ENCODE measurements around the gene ARHGAP44. TPM values are rescaled to one million over a fixed set of nuclear protein-coding genes. Genes with fewer than 3 reads are reported as not detected.

The ARHGAP44 gene
- polyA plus RNA-seq, 2 donors, result 0.81 to 0.96 TPM

DNA sequence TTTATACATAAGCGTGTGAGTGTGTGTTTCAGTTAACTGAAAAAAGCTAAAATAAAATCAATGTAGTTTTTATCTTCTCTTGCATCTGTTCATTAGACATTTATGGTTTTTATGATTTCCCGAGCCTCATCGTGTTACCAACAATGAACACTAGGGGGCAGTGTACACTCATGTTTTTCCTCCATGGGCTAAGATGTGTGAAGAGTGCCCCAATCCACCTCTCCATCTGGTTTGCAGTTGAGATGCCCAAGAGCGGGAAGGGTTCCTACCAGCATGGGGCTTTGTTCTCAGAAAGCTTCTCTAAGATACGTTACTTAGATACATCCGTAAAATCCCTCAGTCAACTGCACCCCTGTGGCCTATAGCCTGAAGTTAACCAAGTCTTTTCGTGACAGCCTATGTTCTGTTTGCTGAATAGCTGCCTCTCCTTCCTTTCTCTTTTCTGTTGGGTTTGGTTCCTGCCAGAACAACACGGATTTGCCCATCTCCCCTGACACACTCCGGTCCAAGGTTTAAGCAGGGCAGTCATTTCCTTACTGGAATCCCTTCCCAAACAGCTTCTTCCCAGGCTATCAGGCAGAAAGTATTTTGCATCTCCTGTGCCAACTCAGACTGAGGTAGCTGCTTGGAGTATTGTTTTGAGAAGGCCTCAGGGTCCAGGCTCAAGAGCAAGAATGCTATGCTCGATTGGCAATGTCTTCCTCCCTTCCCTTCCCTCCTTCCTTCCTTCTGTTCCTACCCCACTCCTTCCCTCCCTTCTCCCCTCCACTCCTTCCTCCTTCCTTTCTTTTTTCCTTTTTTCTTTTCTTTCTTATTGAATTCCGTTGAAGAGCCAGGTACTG lies 241.4 kb downstream of the ARHGAP44 start:
- Histone ChIP-seq H3K4me1 (ENCODE audit: control insufficient read depth in 2 of 2, insufficient read depth in 2 of 2, low read length in 1 of 2) (no peaks in the 10 kb centered on the region), H3K27ac (ENCODE audit: low read depth in 2 of 2, low read length in 1 of 2) (no peak overlapping the region), H3K27me3 (ENCODE audit: control insufficient read depth in 1 of 2, insufficient read depth in 2 of 2, low read length in 2 of 2) (no peaks in the 10 kb centered on the region), H3K9me3 (ENCODE audit: control insufficient read depth in 2 of 2, insufficient read depth in 1 of 2, low read depth in 1 of 2, low read length in 1 of 2) (no peaks in the 10 kb centered on the region), H3K36me3 (ENCODE audit: control insufficient read depth in 2 of 2, insufficient read depth in 2 of 2, low read length in 1 of 2) (no peaks in the 10 kb centered on the region), H3K4me3 (ENCODE audit: low read depth in 1 of 2, low read length in 2 of 2) (no peak overlapping the region)
- WGBS, 2 donors, result 48 to 52% methylated on average over 11 of the region's 11 CpGs

GRCh38 chr17:13031718-13032350 lies 242.5 kb downstream of the ARHGAP44 start:
- Histone ChIP-seq H3K27me3 (ENCODE audit: control insufficient read depth in 1 of 2, insufficient read depth in 2 of 2, low read length in 2 of 2) (no peaks in the 10 kb centered on the region), H3K4me1 (ENCODE audit: control insufficient read depth in 2 of 2, insufficient read depth in 2 of 2, low read length in 1 of 2) (no peaks in the 10 kb centered on the region), H3K27ac (ENCODE audit: low read depth in 2 of 2, low read length in 1 of 2) (no peak overlapping the region), H3K36me3 (ENCODE audit: control insufficient read depth in 2 of 2, insufficient read depth in 2 of 2, low read length in 1 of 2) (no peaks in the 10 kb centered on the region), H3K4me3 (ENCODE audit: low read depth in 1 of 2, low read length in 2 of 2) (no peak overlapping the region), H3K9me3 (ENCODE audit: control insufficient read depth in 2 of 2, insufficient read depth in 1 of 2, low read depth in 1 of 2, low read length in 1 of 2) (peaks cover 0 to 4% of the 10 kb centered on the region in 2 donors)
- WGBS, 2 donors, result 47 to 51% methylated on average over 16 of the region's 16 CpGs

DNA sequence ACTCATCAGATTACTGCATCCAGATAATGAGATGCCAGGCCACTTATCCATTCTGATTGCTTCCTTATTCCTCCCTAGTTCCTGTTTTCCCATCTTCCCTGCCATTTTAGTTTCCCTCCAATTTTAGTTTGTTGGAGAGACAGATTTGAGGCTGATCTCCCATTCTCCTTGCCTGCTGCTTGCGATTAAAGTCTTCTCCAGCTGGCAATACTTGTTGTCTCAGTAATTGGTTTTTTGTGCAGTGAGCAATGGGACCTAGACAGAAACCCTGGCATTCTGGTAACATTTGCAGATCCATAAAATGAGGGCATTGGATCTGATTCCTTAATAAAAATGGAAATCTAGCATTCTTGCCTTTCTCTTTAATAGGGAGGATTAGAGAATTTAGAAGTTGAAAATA lies 246.1 kb downstream of the ARHGAP44 start:
- H3K36me3 ChIP-seq (ENCODE audit: control insufficient read depth in 2 of 2, insufficient read depth in 2 of 2, low read length in 1 of 2), result no peaks in the 10 kb centered on the region

GRCh38 chr17:13036751-13037150 lies 247.5 kb downstream of the ARHGAP44 start:
- H3K36me3 ChIP-seq (ENCODE audit: control insufficient read depth in 2 of 2, insufficient read depth in 2 of 2, low read length in 1 of 2), result no peaks in the 10 kb centered on the region
- peaks cover 0 to 4% of the 10 kb centered on the region in 2 donors for H3K9me3 ChIP-seq (ENCODE audit: control insufficient read depth in 2 of 2, insufficient read depth in 1 of 2, low read depth in 1 of 2, low read length in 1 of 2)
- no peak overlapping the region for H3K4me3 ChIP-seq (ENCODE audit: low read depth in 1 of 2, low read length in 2 of 2)
- no peak overlapping the region for H3K27ac ChIP-seq (ENCODE audit: low read depth in 2 of 2, low read length in 1 of 2)
- no peaks in the 10 kb centered on the region for H3K4me1 ChIP-seq (ENCODE audit: control insufficient read depth in 2 of 2, insufficient read depth in 2 of 2, low read length in 1 of 2)
- no peaks in the 10 kb centered on the region for H3K27me3 ChIP-seq (ENCODE audit: control insufficient read depth in 1 of 2, insufficient read depth in 2 of 2, low read length in 2 of 2)

More for the DNA sequence above, 246.1 kb downstream of the ARHGAP44 start:
- no peak overlapping the region for H3K4me3 ChIP-seq (ENCODE audit: low read depth in 1 of 2, low read length in 2 of 2)
- H3K9me3 ChIP-seq (ENCODE audit: control insufficient read depth in 2 of 2, insufficient read depth in 1 of 2, low read depth in 1 of 2, low read length in 1 of 2), result peaks cover 0 to 4% of the 10 kb centered on the region in 2 donors
- WGBS, 2 donors, result 93 to 96% methylated on average over 1 of the region's 1 CpG
- H3K27me3 ChIP-seq (ENCODE audit: control insufficient read depth in 1 of 2, insufficient read depth in 2 of 2, low read length in 2 of 2), result no peaks in the 10 kb centered on the region
- H3K27ac ChIP-seq (ENCODE audit: low read depth in 2 of 2, low read length in 1 of 2), result no peak overlapping the region
- H3K4me1 ChIP-seq (ENCODE audit: control insufficient read depth in 2 of 2, insufficient read depth in 2 of 2, low read length in 1 of 2), result no peaks in the 10 kb centered on the region

DNA sequence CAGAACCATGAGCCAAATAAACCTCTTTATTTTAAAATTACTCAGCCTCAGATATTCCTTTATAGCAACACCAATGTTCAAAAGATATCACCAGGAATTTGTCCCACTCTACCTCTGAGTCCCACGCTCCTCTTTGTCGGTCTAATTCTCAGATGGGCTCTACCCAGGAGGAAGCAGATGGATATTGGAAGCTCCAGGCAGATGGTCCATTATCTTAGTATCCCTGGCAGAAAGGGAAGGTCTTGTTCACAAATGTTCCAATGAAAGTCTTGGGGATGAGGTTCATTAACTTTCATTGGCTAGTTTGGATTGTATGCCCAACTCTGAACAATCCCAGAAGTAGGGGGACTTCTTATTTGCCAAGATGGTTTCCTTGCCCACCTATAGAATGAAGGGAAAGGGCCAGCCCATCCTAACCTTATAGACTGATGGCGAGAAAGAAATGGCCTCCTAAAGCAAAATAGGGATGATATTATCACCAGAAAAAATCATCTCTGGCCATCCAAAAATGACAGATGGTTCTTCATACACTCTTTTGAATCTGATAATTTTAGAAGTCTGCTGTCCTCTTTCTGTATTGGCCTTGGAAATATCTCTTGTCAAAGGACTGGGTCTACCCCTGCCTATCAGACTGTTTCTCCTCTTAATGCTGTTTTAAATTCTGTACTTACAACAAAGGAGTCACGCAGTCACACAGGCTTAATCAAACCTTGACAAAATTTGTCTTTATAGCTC lies 249.8 kb downstream of the ARHGAP44 start:
- H3K4me3 ChIP-seq (ENCODE audit: low read depth in 1 of 2, low read length in 2 of 2), result no peak overlapping the region
- H3K4me1 ChIP-seq (ENCODE audit: control insufficient read depth in 2 of 2, insufficient read depth in 2 of 2, low read length in 1 of 2), result no peaks in the 10 kb centered on the region
- H3K9me3 ChIP-seq (ENCODE audit: control insufficient read depth in 2 of 2, insufficient read depth in 1 of 2, low read depth in 1 of 2, low read length in 1 of 2), result peaks cover 0 to 4% of the 10 kb centered on the region in 2 donors
- 92 to 94% methylated on average over 4 of the region's 4 CpGs for WGBS, 2 donors
- H3K27ac ChIP-seq (ENCODE audit: low read depth in 2 of 2, low read length in 1 of 2), result no peak overlapping the region
- H3K36me3 ChIP-seq (ENCODE audit: control insufficient read depth in 2 of 2, insufficient read depth in 2 of 2, low read length in 1 of 2), result no peaks in the 10 kb centered on the region
- H3K27me3 ChIP-seq (ENCODE audit: control insufficient read depth in 1 of 2, insufficient read depth in 2 of 2, low read length in 2 of 2), result no peaks in the 10 kb centered on the region

Other genes starting within 250 kb of the ARHGAP44 start
- 1 to 10 TPM; 1.2 to 2.3 TPM for gene MYOCD, start 123.6 kb upstream of the ARHGAP44 start, polyA plus RNA-seq
- gene ELAC2, start 228.5 kb downstream of the ARHGAP44 start, polyA plus RNA-seq, result 10 to 100 TPM; 27.3 to 37.3 TPM

All from esophagus (tissue), 2 donors.